GM12874 (cell line): Measurements from ENCODE around the gene CCT7.

Experiments
- TF ChIP-seq, protein P1 (sequence below): IDR thresholded peaks from 2 replicates; pipeline ENCODE4 v1.5.1; 2011; ENCODE audit warnings: low read depth, mild to moderate bottlenecking, control low read depth, low read length, moderate library complexity; ENCODE audit not compliant: insufficient read depth

Gene CCT7

GRCh38 chr2:73243884-73244570, 9.9 kb downstream of the CCT7 start:
- TF ChIP-seq, protein P1, sequence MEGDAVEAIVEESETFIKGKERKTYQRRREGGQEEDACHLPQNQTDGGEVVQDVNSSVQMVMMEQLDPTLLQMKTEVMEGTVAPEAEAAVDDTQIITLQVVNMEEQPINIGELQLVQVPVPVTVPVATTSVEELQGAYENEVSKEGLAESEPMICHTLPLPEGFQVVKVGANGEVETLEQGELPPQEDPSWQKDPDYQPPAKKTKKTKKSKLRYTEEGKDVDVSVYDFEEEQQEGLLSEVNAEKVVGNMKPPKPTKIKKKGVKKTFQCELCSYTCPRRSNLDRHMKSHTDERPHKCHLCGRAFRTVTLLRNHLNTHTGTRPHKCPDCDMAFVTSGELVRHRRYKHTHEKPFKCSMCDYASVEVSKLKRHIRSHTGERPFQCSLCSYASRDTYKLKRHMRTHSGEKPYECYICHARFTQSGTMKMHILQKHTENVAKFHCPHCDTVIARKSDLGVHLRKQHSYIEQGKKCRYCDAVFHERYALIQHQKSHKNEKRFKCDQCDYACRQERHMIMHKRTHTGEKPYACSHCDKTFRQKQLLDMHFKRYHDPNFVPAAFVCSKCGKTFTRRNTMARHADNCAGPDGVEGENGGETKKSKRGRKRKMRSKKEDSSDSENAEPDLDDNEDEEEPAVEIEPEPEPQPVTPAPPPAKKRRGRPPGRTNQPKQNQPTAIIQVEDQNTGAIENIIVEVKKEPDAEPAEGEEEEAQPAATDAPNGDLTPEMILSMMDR: no peak

- TF ChIP-seq, protein P1: no peak
Observed at GRCh38 chr2:73244580-73244979, 10.5 kb downstream of the CCT7 start.

DNA sequence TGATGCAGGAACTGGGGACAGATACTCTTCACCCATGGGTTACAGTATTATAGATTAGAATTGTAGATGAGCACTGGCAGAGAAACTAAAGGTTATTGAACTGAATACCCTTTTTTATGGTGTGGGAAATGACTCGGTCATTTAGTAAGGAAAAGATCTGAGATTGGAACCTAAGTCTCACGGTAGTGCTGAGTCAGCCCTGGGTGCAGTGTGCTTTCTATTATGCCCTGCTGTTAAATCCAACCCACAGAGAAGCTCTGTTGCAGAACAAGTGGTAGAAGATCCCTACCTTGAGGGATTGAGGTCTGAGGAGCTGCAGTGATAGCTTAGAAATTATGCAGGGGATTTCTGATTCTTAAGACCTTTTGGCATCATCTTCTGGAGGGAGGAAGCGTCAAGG, 12.7 kb downstream of the CCT7 start:
- TF ChIP-seq, protein P1: no peak

- TF ChIP-seq, protein P1: no peak
Observed at GRCh38 chr2:73249636-73250035, 15.5 kb downstream of the CCT7 start.

- TF ChIP-seq, protein P1: no peak
Observed at GRCh38 chr2:73250872-73251846, 17.1 kb downstream of the CCT7 start.

GRCh38 chr2:73252238-73253027, 18.3 kb downstream of the CCT7 start:
- TF ChIP-seq, protein P1: no peak

DNA sequence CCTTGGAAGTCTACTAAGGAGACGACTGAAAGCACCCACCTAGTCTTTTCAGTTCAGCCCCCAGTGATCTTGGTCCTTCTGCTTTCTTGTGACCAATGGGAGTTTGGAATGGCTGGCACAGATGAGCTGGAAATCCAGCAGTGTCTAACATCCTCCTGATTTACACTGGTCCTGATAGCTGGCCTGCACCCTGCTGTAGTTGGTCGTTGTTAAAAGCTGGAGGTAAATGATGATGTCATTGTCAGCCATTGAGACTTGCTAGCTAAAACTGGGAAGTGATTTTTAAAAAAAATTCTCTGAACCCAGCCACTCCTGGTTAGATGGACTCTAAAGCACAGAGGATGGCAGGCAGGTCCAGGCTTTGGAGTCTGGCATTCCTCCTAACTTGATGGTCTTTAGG, 19.3 kb downstream of the CCT7 start:
- TF ChIP-seq, protein P1: no peak
